HCT116 (cell line): ENCODE measurements around the gene CAMK2G. TPM values are rescaled to one million over a fixed set of nuclear protein-coding genes. Genes with fewer than 3 reads are reported as not detected.

Experiments used
- ATAC-seq: fragments of 200-7000 bp; cut with Tn5 transposase; 2 replicates; pipeline ENCODE4 v1.9.1; 2020; ENCODE audit warnings: mild to moderate bottlenecking, moderate library complexity
- BruUV-seq: library from RNA; stranded (reverse); fragments of 400-500 nt; replicated peaks from 2 replicates; lab custom pipeline; 2021; lab: Mats Ljungman, UMichigan
- CTCF ChIA-PET: fragments of 300-600 bp; sonication (Branson Sonifier 250); formaldehyde crosslinking; loops from one replicate; lab custom pipeline; 2021; ENCODE audit warnings: antibody characterized with exemption; lab: Charles Lee
- POLR2A ChIA-PET: fragments of 300-600, 350-600 bp; sonication (Branson Sonifier 250); formaldehyde crosslinking; loops from one replicate; lab custom pipeline; 2021; ENCODE audit warnings: antibody characterized with exemption; lab: Charles Lee
- RAD21 ChIA-PET, 2 experiments: fragments of 300-600 bp; sonication (Branson Sonifier 250); formaldehyde crosslinking; loops; one replicate each; lab custom pipeline; 2023; ENCODE audit warnings: low total read pairs in 2 of 2; ENCODE audit not compliant: uncharacterized antibody in 2 of 2, unreplicated experiment in 2 of 2, low non-redundant PET in 1 of 2; lab: Charles Lee
- DNase-seq: peaks from one replicate; pipeline ENCODE4 v3.0.0-alpha.2; 2010; ENCODE audit warnings: low read depth, low spot score
- H2AFZ ChIP-seq: fragments of 200-600 bp; shearing (Covaris generic), sonication (generic); 2 replicates; pipeline ENCODE4 v1.6.1; 2017; ENCODE audit warnings: low read depth, mixed run types, mixed read lengths, antibody characterized with exemption, low read length; ENCODE audit not compliant: poor library complexity, severe bottlenecking
- H3K27ac ChIP-seq: 2 replicates; pipeline ENCODE4 v1.5.1; 2012; ENCODE audit warnings: low read depth, low read length
- H3K27me3 ChIP-seq: fragments of 200-600 bp; sonication (generic); 2 replicates; pipeline ENCODE4 v1.6.1; 2016; ENCODE audit warnings: mixed run types, low read length, mixed read lengths; ENCODE audit not compliant: insufficient read depth
- H3K36me3 ChIP-seq, 2 experiments: fragments of 200-500 bp in 1 of 2; fragments of 200-600 bp in 1 of 2; sonication (Bioruptor generic) in 1 of 2; sonication (generic) in 1 of 2; 2 replicates each; pipeline versions ENCODE4 v1.5.1 to v1.6.1; 2014 to 2016; ENCODE audit warnings: low read length in 2 of 2, inconsistent platforms in 1 of 2, mixed read lengths in 1 of 2, mixed run types in 1 of 2; ENCODE audit not compliant: insufficient read depth in 2 of 2, control insufficient read depth in 1 of 2
- H3K4me1 ChIP-seq, 2 experiments: fragments of 200-600 bp in 1 of 2; sonication (generic) in 1 of 2; 2 replicates each; pipeline versions ENCODE4 v1.5.1 to v1.6.1; 2012 to 2017; ENCODE audit warnings: low read length in 2 of 2, inconsistent platforms in 1 of 2, mild to moderate bottlenecking in 1 of 2, mixed read lengths in 1 of 2, mixed run types in 1 of 2, moderate library complexity in 1 of 2; ENCODE audit not compliant: insufficient read depth in 2 of 2, control insufficient read depth in 1 of 2
- H3K4me2 ChIP-seq: fragments of 200-600 bp; sonication (generic); 2 replicates; pipeline ENCODE4 v1.6.1; 2017; ENCODE audit warnings: mixed run types, low read length, mixed read lengths
- H3K4me3 ChIP-seq, 2 experiments: fragments of 200-600 bp in 1 of 2; sonication (generic) in 1 of 2; replicated peaks in 1 of 2; 2 replicates each; pipeline ENCODE4 v1.5.1; 2011 to 2016; ENCODE audit warnings: low read length in 2 of 2, control low read depth in 1 of 2, low read depth in 1 of 2, mild to moderate bottlenecking in 1 of 2, mixed read lengths in 1 of 2, mixed run types in 1 of 2
- H3K79me2 ChIP-seq: fragments of 200-600 bp; sonication (generic); 2 replicates; pipeline ENCODE4 v1.6.1; 2017; ENCODE audit warnings: mild to moderate bottlenecking, mixed run types, low read length, moderate library complexity, mixed read lengths; ENCODE audit not compliant: insufficient read depth
- H3K9ac ChIP-seq: fragments of 200-600 bp; sonication (generic); 2 replicates; pipeline ENCODE4 v1.6.1; 2016; ENCODE audit warnings: low read length, mixed read lengths
- H3K9me2 ChIP-seq: fragments of 200-600 bp; sonication (generic), shearing (Covaris generic); 2 replicates; pipeline ENCODE4 v1.6.1; 2017; ENCODE audit warnings: mixed run types, mild to moderate bottlenecking, moderate library complexity; ENCODE audit not compliant: insufficient read depth
- H3K9me3 ChIP-seq, 2 experiments: fragments of 200-500 bp in 1 of 2; fragments of 200-600 bp in 1 of 2; sonication (Bioruptor generic) in 1 of 2; sonication (generic) in 1 of 2; 2 replicates each; pipeline ENCODE4 v1.6.1; 2014 to 2017; ENCODE audit warnings: low read length in 2 of 2, mixed read lengths in 2 of 2, inconsistent platforms in 1 of 2, low read depth in 1 of 2, mild to moderate bottlenecking in 1 of 2, mixed run types in 1 of 2, moderate library complexity in 1 of 2; ENCODE audit not compliant: control insufficient read depth in 1 of 2, insufficient read depth in 1 of 2
- H4K20me1 ChIP-seq: fragments of 200-600 bp; sonication (generic), shearing (Covaris generic); 2 replicates; pipeline ENCODE4 v1.6.1; 2017; ENCODE audit warnings: mixed run types, mild to moderate bottlenecking, moderate library complexity; ENCODE audit not compliant: insufficient read depth
- CEBPB ChIP-seq: IDR thresholded peaks from 2 replicates; pipeline ENCODE4 v1.6.1; 2012; ENCODE audit warnings: low read depth
- CTCF ChIP-seq, 3 experiments: fragments of 200-600 bp in 1 of 3; sonication (generic) in 1 of 3; IDR thresholded peaks in 2 of 3; conservative IDR thresholded peaks in 1 of 3; 2 replicates each; pipeline ENCODE4 v1.5.1; 2012 to 2017; ENCODE audit warnings: low read depth in 2 of 3, low read length in 2 of 3, antibody characterized with exemption in 1 of 3, borderline replicate concordance in 1 of 3, control low read depth in 1 of 3, mild to moderate bottlenecking in 1 of 3, mixed read lengths in 1 of 3, mixed run types in 1 of 3, moderate library complexity in 1 of 3; ENCODE audit not compliant: insufficient read depth in 1 of 3
- EGR1 ChIP-seq: IDR thresholded peaks from 2 replicates; pipeline ENCODE4 v1.6.1; 2012; ENCODE audit warnings: low read depth
- EZH2 ChIP-seq: fragments of 200-600 bp; sonication (generic); IDR thresholded peaks from 2 replicates; pipeline ENCODE4 v1.6.1; 2017; ENCODE audit warnings: antibody characterized with exemption, mixed run types
- REST ChIP-seq: IDR thresholded peaks from 2 replicates; pipeline ENCODE4 v1.6.1; 2012; ENCODE audit warnings: low read depth
- SIN3A ChIP-seq: IDR thresholded peaks from 2 replicates; pipeline ENCODE4 v1.6.1; 2012; ENCODE audit warnings: low read depth
- SRF ChIP-seq: IDR thresholded peaks from 2 replicates; pipeline ENCODE4 v1.6.1; 2012; ENCODE audit warnings: low read depth
- TCF7L2 ChIP-seq: IDR thresholded peaks from 2 replicates; pipeline ENCODE4 v1.7.0; 2011; ENCODE audit warnings: borderline replicate concordance, inconsistent platforms; ENCODE audit not compliant: insufficient read depth, insufficient read length; ENCODE audit errors: extremely low read depth
- YY1 ChIP-seq: IDR thresholded peaks from 2 replicates; pipeline ENCODE4 v1.6.1; 2011; ENCODE audit warnings: low read length, low read depth, moderate library complexity, mild to moderate bottlenecking; ENCODE audit not compliant: insufficient replicate concordance; ENCODE audit errors: extremely low read depth
- ZBTB33 ChIP-seq: IDR thresholded peaks from 2 replicates; pipeline ENCODE4 v1.6.1; 2011; ENCODE audit warnings: mild to moderate bottlenecking, low read length, moderate library complexity; ENCODE audit not compliant: insufficient replicate concordance; ENCODE audit errors: extremely low read depth
- ZFX ChIP-seq: fragments of 450-650 bp; IDR thresholded peaks from 2 replicates; pipeline ENCODE4 v1.6.1; 2017
- intact Hi-C: fragments of 100-400 bp; cut with micrococcal nuclease; formaldehyde crosslinking; loops from 2 replicates; pipeline ENCODE4 v1.10.0; 2022
- total RNA-seq: library from RNA; stranded (reverse); gene quantifications from one replicate; pipeline ENCODE4 v1.2.1, GENCODE V29; 2021; ENCODE audit not compliant: unreplicated experiment

CAMK2G gene
- total RNA-seq, 1 experiment from 2014 or later: 28.3 TPM

GRCh38 chr10:73781879-73782748 is 92.2 kb downstream of the CAMK2G start, which contains the start of gene CHCHD1 (continued):
- TF ChIP-seq ZBTB33 (peak; percentile 56), EZH2 (no peak), ZFX (no peak)

GRCh38 chr10:73781548-73781878 is 92.8 kb downstream of the CAMK2G start:
- no TSS peak for BruUV-seq
- intact Hi-C loops: loop anchor here (1.0 kb wide), 1 partner anchor 9 kb away; a partner anchor contains a TSS
- H3K9ac ChIP-seq: peak overlapping the region; percentile 86
- H3K4me3 ChIP-seq: peak overlapping the region; percentile 68 to 80
- peak overlapping the region; percentile 71 for H3K27ac ChIP-seq
- no peak overlapping the region for H2AFZ ChIP-seq
- H3K4me2 ChIP-seq: peak overlapping the region; percentile 76
- H3K27me3 ChIP-seq: no peaks in the 10 kb centered on the region
- peaks cover 14 to 34% of the 10 kb centered on the region in 2 experiments for H3K4me1 ChIP-seq
- TF ChIP-seq EGR1: no peak
- TF ChIP-seq TCF7L2: no peak
- TF ChIP-seq SIN3A: no peak
- no peak for TF ChIP-seq YY1
- no peak for TF ChIP-seq REST
- TF ChIP-seq CEBPB: no peak
- no peak for TF ChIP-seq CTCF (IDR thresholded peaks at IDR 0.05 in 2 of 3, conservative IDR thresholded peaks at IDR 0.05 in 1 of 3; ENCODE audit: borderline replicate concordance in 1 of 3, insufficient read depth in 1 of 3, low read depth in 2 of 3, low read length in 2 of 3)
- TF ChIP-seq SRF: no peak
- TF ChIP-seq EZH2: no peak
- peaks cover 8% of the 10 kb centered on the region in 2 experiments; a peak in 3 of 4 replicates for H3K36me3 ChIP-seq
- ATAC-seq (peak; percentile 37), DNase-seq (no peak)
- no peaks in the 10 kb centered on the region for H4K20me1 ChIP-seq
- CTCF ChIA-PET: interaction anchor here (1.0 kb wide), 1 partner anchor 9 kb away, joined by 3 read pairs; no protein-coding TSS in a partner anchor
- no peaks in the 10 kb centered on the region for H3K9me3 ChIP-seq
- POLR2A ChIA-PET: interaction anchor here (0.6 to 2.5 kb wide), 4 partner anchors 9 to 63 kb away, joined by 3 to 27 read pairs (median 4); a partner anchor contains a TSS
- RAD21 ChIA-PET: no interaction called here
- H3K9me2 ChIP-seq: no peaks in the 10 kb centered on the region
- H3K79me2 ChIP-seq: peaks cover 71% of the 10 kb centered on the region
